ENCODE measurements around the gene RWDD1.

Gene RWDD1

DNA sequence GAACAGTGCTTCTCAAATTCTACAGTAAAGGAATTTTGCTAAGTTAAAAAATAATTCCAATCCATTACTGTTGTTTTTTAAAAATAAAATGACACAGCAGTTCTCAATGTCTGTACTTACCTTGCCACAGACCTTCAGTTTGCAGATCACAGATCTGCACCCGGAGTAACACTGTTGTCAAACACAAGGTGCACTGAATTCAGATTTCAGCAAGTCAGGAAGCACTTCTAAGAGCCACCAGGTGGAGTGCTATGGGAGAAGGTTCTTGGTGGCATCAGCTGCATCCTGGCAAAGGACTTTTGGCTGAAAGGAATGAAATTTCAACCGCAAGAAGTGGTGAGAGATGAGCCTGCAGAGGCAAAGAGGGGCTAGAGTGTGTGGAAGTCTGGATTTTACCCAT is 62.4 kb downstream of the RWDD1 start:
- H3K79me2 ChIP-seq, result no peaks in the 10 kb centered on the region
- no peak overlapping the region for H3K4me2 ChIP-seq (ENCODE audit: low read length)
- no peaks in the 10 kb centered on the region for H3K36me3 ChIP-seq (ENCODE audit: control insufficient read depth, insufficient read depth, low read length)
- H3K27me3 ChIP-seq (ENCODE audit: control insufficient read depth, insufficient read depth, low read length), result no peaks in the 10 kb centered on the region
- H3K4me3 ChIP-seq (ENCODE audit: low read depth, low read length), result no peak overlapping the region
- TF ChIP-seq, protein P1, sequence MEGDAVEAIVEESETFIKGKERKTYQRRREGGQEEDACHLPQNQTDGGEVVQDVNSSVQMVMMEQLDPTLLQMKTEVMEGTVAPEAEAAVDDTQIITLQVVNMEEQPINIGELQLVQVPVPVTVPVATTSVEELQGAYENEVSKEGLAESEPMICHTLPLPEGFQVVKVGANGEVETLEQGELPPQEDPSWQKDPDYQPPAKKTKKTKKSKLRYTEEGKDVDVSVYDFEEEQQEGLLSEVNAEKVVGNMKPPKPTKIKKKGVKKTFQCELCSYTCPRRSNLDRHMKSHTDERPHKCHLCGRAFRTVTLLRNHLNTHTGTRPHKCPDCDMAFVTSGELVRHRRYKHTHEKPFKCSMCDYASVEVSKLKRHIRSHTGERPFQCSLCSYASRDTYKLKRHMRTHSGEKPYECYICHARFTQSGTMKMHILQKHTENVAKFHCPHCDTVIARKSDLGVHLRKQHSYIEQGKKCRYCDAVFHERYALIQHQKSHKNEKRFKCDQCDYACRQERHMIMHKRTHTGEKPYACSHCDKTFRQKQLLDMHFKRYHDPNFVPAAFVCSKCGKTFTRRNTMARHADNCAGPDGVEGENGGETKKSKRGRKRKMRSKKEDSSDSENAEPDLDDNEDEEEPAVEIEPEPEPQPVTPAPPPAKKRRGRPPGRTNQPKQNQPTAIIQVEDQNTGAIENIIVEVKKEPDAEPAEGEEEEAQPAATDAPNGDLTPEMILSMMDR (IDR thresholded peaks at IDR 0.05), result no peak
- H3K4me1 ChIP-seq, result peaks cover 11% of the 10 kb centered on the region
- no peaks in the 10 kb centered on the region for H3K9me3 ChIP-seq (ENCODE audit: control insufficient read depth, low read length)
- H3K27ac ChIP-seq, result no peak overlapping the region
- H2AFZ ChIP-seq, result no peak overlapping the region
- H3K9ac ChIP-seq, result no peak overlapping the region
